A549 (cell line): ENCODE results near the gene RXRA. TPM values are rescaled to one million over a fixed set of nuclear protein-coding genes. Genes with fewer than 3 reads are reported as not detected.

ENCODE experiments used
- ATAC-seq, 2 experiments: fragments of 200-7000 bp in 1 of 2; fragments of >200 bp in 1 of 2; cut with Nextera tagmentation in 1 of 2; cut with Tn5 transposase in 1 of 2; 3 replicates each; pipeline versions ENCODE4 v1.8.0 to v1.9.1; 2018 to 2020; ENCODE audit warnings: mild to moderate bottlenecking in 1 of 2, moderate library complexity in 1 of 2
- CTCF ChIA-PET: fragments of 300-600 bp; sonication (Branson Sonifier 250); formaldehyde crosslinking; extraction: SDS; loops from one replicate; lab custom pipeline; 2021; ENCODE audit warnings: antibody characterized with exemption, inconsistent platforms; lab: Yijun Ruan, JAX
- POLR2A ChIA-PET: fragments of 350-600 bp; formaldehyde crosslinking; extraction: SDS; loops from one replicate; lab custom pipeline; 2021; ENCODE audit warnings: antibody characterized with exemption, inconsistent platforms; lab: Yijun Ruan, JAX
- DNase-seq, 2 experiments: peaks; one replicate each; pipeline versions ENCODE4 v3.0.0 to v3.0.0-alpha.2; 2011 to 2016; ENCODE audit warnings: low read depth in 1 of 2, low spot score in 1 of 2
- FAIRE-seq: peaks from 2 replicates; lab custom pipeline; 2011; peaks lifted over from hg19 to GRCh38; lab: Jason Lieb, UNC
- H3K27ac ChIP-seq, 2 experiments: fragments of >200 bp; sonication (Bioruptor Twin); formaldehyde crosslinking; 3 replicates each; pipeline ENCODE4 v1.5.1; 2016 to 2017
- H3K4me1 ChIP-seq: fragments of >200 bp; sonication (Bioruptor Twin); formaldehyde crosslinking; 3 replicates; pipeline ENCODE4 v1.6.1; 2016
- H3K4me2 ChIP-seq: fragments of >200 bp; sonication (Bioruptor Twin); formaldehyde crosslinking; 3 replicates; pipeline ENCODE4 v1.6.1; 2016
- H3K4me3 ChIP-seq: fragments of >200 bp; sonication (Bioruptor Twin); formaldehyde crosslinking; 3 replicates; pipeline ENCODE4 v1.5.1; 2016
- H3K9me3 ChIP-seq: fragments of >200 bp; sonication (Bioruptor Twin); formaldehyde crosslinking; 3 replicates; pipeline ENCODE4 v1.6.1; 2016
- ATOH8 ChIP-seq: fragments of 250-450 bp; sonication (Bioruptor Pico); IDR thresholded peaks from 2 replicates; pipeline ENCODE4 v1.5.0; 2020; ENCODE audit warnings: low read depth, mild to moderate bottlenecking, moderate library complexity
- CBX2 ChIP-seq: fragments of 200-600 bp; sonication (generic); IDR thresholded peaks from 2 replicates; pipeline ENCODE4 v1.6.1; 2016; ENCODE audit warnings: low read depth, mild to moderate bottlenecking, borderline replicate concordance
- CEBPB ChIP-seq, 2 experiments: fragments of >200 bp in 1 of 2; sonication (Bioruptor Twin) in 1 of 2; formaldehyde crosslinking in 1 of 2; IDR thresholded peaks; 2 replicates each; pipeline ENCODE4 v1.6.1; 2012 to 2016
- CTCF ChIP-seq: fragments of >200 bp; sonication (Bioruptor Twin); formaldehyde crosslinking; IDR thresholded peaks from 3 replicates; pipeline ENCODE4 v1.5.1; 2016
- E2F6 ChIP-seq: IDR thresholded peaks from 2 replicates; pipeline ENCODE4 v1.6.1; 2012; ENCODE audit warnings: low read depth, borderline replicate concordance
- FOSL2 ChIP-seq, 2 experiments: fragments of 450-650 bp in 1 of 2; fragments of >200 bp in 1 of 2; sonication (Bioruptor Twin) in 1 of 2; formaldehyde crosslinking; IDR thresholded peaks; 2 replicates each; pipeline versions ENCODE4 v1.5.0 to v1.6.1; 2016 to 2020; ENCODE audit warnings: mild to moderate bottlenecking in 1 of 2, moderate library complexity in 1 of 2
- FOXS1 ChIP-seq: fragments of 250-450 bp; sonication (Bioruptor Pico); IDR thresholded peaks from 2 replicates; pipeline ENCODE4 v1.5.0; 2020; ENCODE audit warnings: mild to moderate bottlenecking, moderate library complexity
- HDAC2 ChIP-seq: fragments of 200-600 bp; sonication (generic); IDR thresholded peaks from 2 replicates; pipeline ENCODE4 v1.6.1; 2016
- HEYL ChIP-seq: fragments of 250-450 bp; sonication (Bioruptor Pico); IDR thresholded peaks from 2 replicates; pipeline ENCODE4 v1.8.0; 2021; ENCODE audit warnings: mild to moderate bottlenecking, moderate library complexity
- KDM1A ChIP-seq: fragments of 200-600 bp; sonication (generic); IDR thresholded peaks from 2 replicates; pipeline ENCODE4 v1.6.1; 2016; ENCODE audit warnings: low read depth, mild to moderate bottlenecking
- MAZ ChIP-seq: fragments of 150-350 bp; IDR thresholded peaks from 2 replicates; pipeline ENCODE4 v1.6.1; 2014; ENCODE audit warnings: antibody characterized with exemption, low read depth, low read length, borderline replicate concordance
- MYC ChIP-seq: IDR thresholded peaks from 2 replicates; pipeline ENCODE4 v1.6.1; 2012; ENCODE audit warnings: mild to moderate bottlenecking, inconsistent platforms, low read length, improper control_type of control experiment, borderline replicate concordance
- NPAS2 ChIP-seq: fragments of 250-450 bp; sonication (Bioruptor Pico); IDR thresholded peaks from 2 replicates; pipeline ENCODE4 v1.8.0; 2022; ENCODE audit warnings: mild to moderate bottlenecking, moderate library complexity, borderline replicate concordance
- POLR2A ChIP-seq: IDR thresholded peaks from 2 replicates; pipeline ENCODE4 v1.6.1; 2012; ENCODE audit warnings: mild to moderate bottlenecking, low read length
- REST ChIP-seq: fragments of 200-600 bp; sonication (generic); IDR thresholded peaks from 2 replicates; pipeline ENCODE4 v1.6.1; 2016; ENCODE audit warnings: antibody characterized with exemption, mild to moderate bottlenecking, moderate library complexity
- SMC3 ChIP-seq: fragments of >200 bp; sonication (Bioruptor Twin); formaldehyde crosslinking; IDR thresholded peaks from 3 replicates; pipeline ENCODE4 v1.6.1; 2018; ENCODE audit warnings: inconsistent platforms
- ZFP36 ChIP-seq: fragments of 450-650 bp; IDR thresholded peaks from 2 replicates; pipeline ENCODE4 v1.6.1; 2014; ENCODE audit warnings: borderline replicate concordance; ENCODE audit not compliant: partially characterized antibody
- ZNF302 ChIP-seq: fragments of 250-450 bp; sonication (Bioruptor Pico); IDR thresholded peaks from 2 replicates; pipeline ENCODE4 v1.9.0; 2021; ENCODE audit warnings: inconsistent platforms, mild to moderate bottlenecking, moderate library complexity
- ZSCAN20 ChIP-seq: fragments of 250-450 bp; sonication (Bioruptor Pico); IDR thresholded peaks from 2 replicates; pipeline ENCODE4 v1.8.0; 2022; ENCODE audit warnings: mild to moderate bottlenecking, moderate library complexity
- WGBS: methylation state at CpG from one replicate; pipeline ENCODE4 v1.1.6; 2017; ENCODE audit errors: missing lambda C conversion rate; 5-methylcytosine and 5-hydroxymethylcytosine counted together
- polyA plus RNA-seq, 4 experiments: library from polyadenylated mRNA; depleted of rRNA in 3 of 4; stranded (reverse); fragments of >200 nt; fragmentation: RNase III in 1 of 4; extraction: RNeasy Plus Mini Kit Qiagen cat#74134 plus additional on column Dnase treatment in 1 of 4; gene quantifications; 2 replicates in 3 of 4; 3 replicates in 1 of 4; pipeline ENCODE4 v1.2.3, GENCODE V29; 2011 to 2017

The RXRA gene
- polyA plus RNA-seq, 2 of the 4 experiments (the other 2 are of a cell fraction): 6.6 to 23.9 TPM

GRCh38 chr9:134317400-134317789 lies 8.9 kb upstream of the RXRA start:
- no peak overlapping the region for H3K4me2 ChIP-seq
- CTCF ChIA-PET: interaction anchor here (1.0 kb wide), 1 partner anchor 141 kb away, joined by 3 read pairs; no protein-coding TSS in a partner anchor

More at GRCh38 chr9:134317400-134317789, 8.9 kb upstream of the RXRA start:
- H3K27ac ChIP-seq: no peak overlapping the region; a peak in 1 of 6 replicates
- POLR2A ChIA-PET: interaction anchor here (0.6 kb wide), 1 partner anchor 257 kb away, joined by 3 read pairs; no protein-coding TSS in a partner anchor
- no peak for TF ChIP-seq MYC
- TF ChIP-seq MAZ: no peak
- TF ChIP-seq KDM1A: no peak
- TF ChIP-seq NPAS2: no peak
- TF ChIP-seq CEBPB (IDR thresholded peaks at IDR 0.05): no peak
- no peak for TF ChIP-seq FOSL2 (IDR thresholded peaks at IDR 0.05)
- no peak for TF ChIP-seq FOSL2 (CRISPR knock-in tag; IDR thresholded peaks at IDR 0.05)
- TF ChIP-seq CTCF: no peak
- TF ChIP-seq FOXS1: no peak
- TF ChIP-seq REST: no peak
- no peak for TF ChIP-seq ATOH8
- no peak for TF ChIP-seq HDAC2
- TF ChIP-seq ZFP36: no peak
- TF ChIP-seq CBX2: no peak
- TF ChIP-seq SMC3: no peak
- no peak for TF ChIP-seq E2F6
- TF ChIP-seq HEYL: no peak
- TF ChIP-seq ZSCAN20 (CRISPR knock-in tag): no peak
- TF ChIP-seq POLR2A: no peak
- no peak for TF ChIP-seq ZNF302 (CRISPR knock-in tag)
- peaks cover 10% of the 10 kb centered on the region for H3K4me1 ChIP-seq
- FAIRE-seq: no peak
- no peak for ATAC-seq
- 57% methylated on average over 17 of the region's 17 CpGs for WGBS
- no peak overlapping the region for H3K4me3 ChIP-seq
- DNase-seq: no peak
- 0 out of 3 replicates have a peak, but pooled peaks cover 3% of the 10 kb centered on the region for H3K9me3 ChIP-seq
